ENCODE data around the gene TRIM17.

TRIM17 gene

DNA sequence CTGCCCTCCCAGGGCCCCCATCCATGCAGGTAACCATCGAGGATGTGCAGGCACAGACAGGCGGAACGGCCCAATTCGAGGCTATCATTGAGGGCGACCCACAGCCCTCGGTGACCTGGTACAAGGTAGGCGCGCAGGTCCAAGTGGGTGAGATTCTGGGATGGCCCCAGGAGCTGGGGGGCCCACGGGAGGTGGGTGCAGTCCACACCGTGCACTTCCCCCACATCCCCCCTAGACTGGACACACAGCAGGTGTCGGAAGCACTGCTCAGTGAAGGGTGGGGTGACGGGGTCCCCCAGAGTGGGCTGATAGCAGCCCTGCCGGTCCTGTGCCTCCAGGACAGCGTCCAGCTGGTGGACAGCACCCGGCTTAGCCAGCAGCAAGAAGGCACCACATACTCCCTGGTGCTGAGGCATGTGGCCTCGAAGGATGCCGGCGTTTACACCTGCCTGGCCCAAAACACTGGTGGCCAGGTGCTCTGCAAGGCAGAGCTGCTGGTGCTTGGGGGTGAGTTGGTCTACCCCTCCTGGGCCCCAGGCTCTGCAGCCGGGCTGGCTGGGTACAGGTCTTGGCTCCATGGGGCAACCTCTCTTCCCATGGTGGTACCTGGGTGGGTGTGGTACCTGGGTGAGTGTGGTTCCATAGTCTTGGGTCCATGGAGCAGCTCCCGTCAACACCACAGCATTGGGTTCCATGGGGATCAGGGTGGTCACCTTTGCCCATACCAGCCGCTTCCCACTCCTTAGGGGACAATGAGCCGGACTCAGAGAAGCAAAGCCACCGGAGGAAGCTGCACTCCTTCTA is 50.4 kb downstream of the TRIM17 start:
- DNase-seq, result no peak

DNA sequence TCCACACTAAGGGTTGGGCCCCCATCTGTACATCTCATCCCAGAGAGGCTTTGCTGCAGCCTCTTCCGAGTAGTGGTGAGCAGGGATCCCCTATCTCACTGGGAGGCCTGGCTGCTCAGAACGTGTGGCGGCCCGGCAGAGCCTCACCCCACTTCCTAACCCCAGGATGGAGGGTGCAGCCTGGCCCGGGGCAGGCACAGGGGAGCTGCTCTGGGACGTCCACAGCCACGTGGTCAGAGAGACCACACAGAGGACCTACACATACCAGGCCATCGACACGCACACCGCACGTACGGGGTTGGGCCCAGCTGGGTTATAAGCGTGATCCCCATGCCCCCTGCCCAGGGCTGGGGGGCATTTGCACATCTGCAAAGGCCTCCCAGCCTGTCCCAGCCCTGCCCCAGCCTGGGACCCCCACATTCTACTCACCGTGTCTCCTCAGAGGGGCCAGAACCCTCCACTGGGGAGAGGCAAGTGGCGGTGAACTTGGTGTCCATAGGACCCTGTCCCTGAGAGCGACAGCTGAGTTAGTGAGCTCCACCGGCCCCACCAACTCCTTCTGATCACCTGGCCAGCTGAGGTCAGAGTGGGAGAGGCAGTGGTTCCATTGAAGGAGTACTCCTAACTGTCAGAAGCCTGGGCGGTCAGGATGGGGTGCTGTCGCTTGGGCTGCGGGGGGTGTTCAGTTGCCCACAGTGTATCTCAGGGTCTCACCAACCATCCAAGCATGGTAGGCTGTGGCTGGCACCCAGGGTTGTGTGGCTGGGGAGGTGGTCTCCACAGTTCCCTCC is 51.2 kb downstream of the TRIM17 start:
- no peak for DNase-seq

GRCh38 chr1:228364706-228365213 is 51.9 kb downstream of the TRIM17 start:
- no peak for DNase-seq

DNA sequence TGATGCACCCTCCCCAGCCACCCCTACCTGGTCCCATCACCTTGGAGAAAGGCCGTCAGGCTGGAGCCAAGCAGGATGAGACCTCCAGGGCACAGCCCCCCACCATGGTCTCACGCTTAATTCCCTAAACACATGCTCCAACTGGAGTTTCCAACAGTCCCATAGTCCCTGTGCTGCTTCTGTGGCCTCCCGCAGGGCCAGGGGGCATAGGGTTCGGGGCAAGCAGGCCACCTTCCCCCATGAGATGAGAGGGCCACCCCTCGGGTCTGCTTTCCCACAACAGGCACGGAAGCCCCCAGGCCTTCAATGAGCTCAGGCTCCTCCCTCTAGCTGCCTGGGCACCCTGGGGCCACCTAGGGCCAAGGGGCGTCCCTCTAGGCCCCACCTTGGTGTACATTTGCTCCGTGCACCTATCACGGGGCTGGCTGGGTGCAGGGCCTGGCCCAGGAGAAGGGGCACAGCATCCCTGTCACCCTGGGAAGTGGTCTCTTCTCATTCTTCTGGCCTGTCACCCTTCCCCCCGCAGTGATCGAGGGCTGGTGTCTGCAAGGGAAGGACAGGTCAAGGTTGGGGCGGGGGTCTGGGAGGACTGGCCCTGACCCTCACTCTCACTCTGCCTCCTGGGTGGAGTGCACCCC is 52.5 kb downstream of the TRIM17 start:
- DNase-seq, result no peak

DNA sequence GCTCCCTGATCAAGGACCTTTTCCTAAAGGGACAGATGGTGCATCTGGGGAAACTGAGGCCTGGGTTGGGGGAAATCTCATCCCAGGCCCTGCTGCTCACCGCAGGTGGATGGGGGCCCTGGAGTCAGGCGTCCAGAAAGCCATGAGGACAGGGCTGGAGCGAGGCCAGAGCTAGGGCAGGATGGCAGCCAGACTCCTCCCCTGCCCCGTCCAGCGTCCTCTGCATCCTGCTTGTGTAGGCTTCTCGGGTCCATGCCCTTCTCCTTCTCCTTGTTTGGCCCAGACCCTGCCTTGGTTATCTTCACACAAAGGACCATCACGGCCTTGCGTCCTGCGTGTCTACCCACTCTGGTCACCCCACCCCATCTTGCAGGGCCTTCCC is 53.0 kb downstream of the TRIM17 start:
- no peak for DNase-seq

- no peak for DNase-seq
These were observed 53.7 kb downstream of the TRIM17 start for GRCh38 chr1:228362884-228363450.

DNA sequence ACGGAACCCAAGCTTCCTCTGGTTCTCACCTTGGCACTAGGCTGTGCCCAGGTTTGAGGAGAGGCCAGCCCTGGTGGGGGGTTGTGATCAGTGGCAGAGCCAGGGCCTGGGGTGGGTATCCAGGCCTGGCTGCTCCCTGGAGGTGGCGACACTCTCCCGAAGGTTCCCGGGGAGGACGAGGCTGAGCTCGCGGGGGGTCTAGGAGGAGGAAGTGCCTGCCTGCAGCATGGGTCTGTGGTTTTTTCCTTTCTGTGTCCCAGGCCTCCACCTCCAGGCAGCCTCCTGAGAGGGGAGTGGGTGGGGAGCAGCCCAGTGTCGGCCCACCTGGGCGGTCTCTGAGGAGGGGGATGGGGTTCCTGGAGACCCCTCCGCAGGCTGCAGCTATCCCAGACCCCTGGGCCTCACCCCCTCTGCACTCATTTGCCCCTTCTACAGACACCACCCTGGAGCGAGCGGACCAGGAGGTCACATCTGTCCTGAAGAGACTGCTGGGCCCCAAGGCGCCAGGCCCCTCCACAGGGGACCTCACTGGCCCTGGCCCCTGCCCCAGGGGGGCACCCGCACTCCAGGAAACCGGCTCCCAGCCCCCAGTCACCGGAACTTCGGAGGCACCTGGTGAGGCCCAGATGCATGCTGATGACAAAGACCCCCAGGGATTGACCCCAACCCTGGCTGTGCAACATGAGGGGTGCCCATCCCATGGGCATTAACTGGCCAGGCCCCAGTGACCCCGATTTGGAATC is 54.3 kb downstream of the TRIM17 start:
- no peak for DNase-seq

DNA sequence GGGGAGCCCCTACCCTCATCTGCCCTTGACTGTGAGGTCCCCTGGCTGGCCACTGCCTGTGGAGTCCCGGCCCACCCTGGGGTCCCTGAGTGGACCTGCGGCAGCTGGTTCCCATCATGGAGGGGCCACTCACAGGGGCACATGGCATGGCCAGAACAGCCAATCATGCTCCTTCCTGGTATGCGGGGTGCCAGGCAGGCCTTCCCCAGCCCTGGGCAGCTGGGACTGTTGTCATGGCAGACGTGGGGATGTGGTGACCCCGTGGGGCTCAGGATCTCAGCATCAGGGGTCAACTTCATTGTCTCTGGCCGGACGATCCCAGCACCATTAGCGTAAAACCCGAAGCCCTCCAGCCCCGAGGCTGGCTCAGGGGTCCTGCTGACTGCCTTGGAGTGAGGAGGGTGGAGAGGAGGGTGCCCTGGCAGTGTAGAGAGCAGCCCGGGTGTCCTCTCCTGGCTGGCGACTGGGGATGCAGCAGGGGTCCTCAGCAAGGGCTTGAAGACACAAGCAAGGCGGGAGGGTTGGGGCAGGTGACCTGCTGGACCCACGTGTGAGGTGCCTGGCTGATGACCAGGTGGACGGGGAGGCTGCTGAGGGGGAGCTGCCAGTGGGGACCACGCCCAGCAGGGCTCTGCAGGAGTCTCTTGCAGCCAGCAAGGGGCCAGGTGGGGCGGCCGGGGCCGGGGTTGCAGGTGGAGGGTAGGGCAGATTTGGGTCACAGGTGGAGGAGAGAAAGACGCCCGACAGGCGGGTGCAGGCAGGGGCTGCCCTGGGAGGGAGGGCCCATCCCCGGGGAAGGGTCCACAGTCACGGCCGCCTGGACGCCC is 55.1 kb downstream of the TRIM17 start:
- DNase-seq, result no peak

DNA sequence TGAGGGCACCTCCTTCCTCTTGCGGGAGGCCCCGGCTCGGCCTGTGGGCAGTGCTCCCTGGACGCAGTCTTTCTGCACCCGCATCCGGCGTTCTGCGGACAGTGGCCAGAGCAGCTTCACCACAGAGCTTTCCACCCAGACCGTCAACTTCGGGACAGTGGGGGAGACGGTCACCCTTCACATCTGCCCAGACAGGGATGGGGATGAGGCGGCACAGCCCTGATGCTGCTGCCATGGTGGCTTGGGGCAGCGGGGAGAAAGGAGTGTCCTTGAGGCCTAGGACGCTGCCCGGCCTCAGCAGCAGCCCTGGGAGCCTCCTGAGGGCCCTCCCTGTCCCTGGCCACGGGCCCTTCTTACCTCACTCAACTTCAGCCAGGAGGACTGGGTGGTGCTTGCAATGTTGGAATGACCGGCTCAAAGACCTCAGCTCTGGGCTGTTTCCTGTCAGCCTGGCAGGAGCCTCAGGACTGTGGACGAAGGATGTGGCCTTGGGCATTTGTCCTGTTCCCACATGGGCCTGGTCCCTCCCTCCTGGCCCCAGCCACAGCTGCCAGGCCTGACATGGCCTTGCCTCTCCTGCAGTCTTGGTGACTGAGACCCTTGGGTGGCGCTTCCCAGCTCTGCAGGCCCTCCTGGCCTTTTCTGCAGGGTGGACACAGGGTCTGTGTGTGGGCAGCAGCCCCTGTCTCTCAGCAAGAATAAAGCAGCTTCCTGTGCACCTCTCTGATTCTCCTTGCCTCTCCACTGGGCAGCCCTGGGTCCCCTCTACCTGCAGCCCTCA is 55.9 kb downstream of the TRIM17 start:
- DNase-seq, result no peak

DNA sequence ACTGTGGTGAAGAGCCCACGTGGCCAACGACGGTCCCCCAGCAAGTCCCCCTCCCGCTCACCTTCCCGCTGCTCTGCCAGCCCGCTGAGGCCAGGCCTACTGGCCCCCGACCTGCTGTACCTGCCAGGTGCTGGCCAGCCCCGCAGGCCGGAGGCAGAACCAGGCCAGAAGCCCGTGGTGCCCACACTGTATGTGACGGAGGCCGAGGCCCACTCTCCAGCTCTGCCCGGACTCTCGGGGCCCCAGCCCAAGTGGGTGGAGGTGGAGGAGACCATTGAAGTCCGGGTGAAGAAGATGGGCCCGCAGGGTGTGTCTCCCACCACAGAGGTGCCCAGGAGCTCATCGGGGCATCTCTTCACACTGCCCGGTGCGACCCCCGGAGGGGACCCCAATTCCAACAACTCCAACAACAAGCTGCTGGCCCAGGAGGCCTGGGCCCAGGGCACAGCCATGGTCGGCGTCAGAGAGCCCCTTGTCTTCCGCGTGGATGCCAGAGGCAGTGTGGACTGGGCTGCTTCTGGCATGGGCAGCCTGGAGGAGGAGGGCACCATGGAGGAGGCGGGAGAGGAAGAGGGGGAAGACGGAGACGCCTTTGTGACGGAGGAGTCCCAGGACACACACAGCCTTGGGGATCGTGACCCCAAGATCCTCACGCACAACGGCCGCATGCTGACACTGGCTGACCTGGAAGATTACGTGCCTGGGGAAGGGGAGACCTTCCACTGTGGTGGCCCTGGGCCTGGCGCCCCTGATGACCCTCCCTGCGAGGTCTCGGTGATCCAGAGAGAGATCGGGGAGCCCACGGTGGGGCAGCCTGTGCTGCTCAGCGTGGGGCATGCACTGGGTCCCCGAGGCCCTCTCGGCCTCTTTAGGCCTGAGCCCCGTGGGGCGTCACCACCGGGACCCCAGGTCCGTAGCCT is 56.8 kb downstream of the TRIM17 start:
- no peak for DNase-seq

DNA sequence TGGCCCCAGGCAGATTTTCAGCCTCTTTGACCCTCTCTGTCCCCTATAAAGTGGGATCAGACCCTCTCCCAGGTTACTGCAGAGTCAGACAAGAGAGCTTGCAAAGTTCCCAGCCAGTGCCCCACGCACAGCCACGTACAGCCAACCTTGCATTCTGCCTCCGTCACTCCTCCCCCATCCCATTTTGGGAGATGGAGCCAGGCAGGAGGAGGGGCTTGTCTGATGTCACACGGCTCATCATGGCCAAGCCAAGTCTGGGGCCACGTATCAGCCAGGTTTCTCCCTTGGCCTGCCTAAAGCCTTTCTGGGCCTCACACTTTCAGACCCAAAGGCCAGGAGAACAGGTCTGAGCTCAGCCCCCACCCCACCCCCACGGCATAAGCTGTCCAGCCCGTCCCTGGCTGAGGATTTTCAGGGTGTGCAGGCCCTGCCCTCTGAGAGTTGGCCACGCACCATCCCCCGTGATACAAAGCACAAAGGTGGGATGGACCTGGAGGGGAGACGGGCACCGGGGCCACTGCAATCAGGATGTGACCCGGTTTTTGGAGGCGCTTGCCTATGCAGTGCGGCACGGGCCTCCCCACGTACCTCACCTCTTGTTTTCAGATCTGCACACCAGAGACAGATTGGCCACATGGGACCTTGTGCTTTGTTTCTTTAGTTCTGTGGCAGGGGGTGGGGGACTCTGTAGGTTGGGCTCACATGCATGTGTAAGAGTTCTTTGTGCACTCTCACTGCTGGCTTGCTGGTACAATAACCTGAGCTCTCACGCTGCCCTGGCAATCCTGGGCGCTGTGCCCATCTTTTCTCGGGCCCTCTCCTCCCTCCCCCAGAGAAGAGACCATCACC is 57.7 kb downstream of the TRIM17 start:
- DNase-seq, result no peak

- DNase-seq, result no peak
These were observed 58.5 kb downstream of the TRIM17 start for GRCh38 chr1:228358039-228358763.
